Suprapubic skin (tissue), 4 donors: ENCODE results near the gene ING1. TPM values are rescaled to one million over a fixed set of nuclear protein-coding genes. Genes with fewer than 3 reads are reported as not detected.
"Not testable (repeated sequence)": the region's sequence is repeated elsewhere in the genome, so short reads cannot be mapped to it uniquely, and the experiment has no call there.

Experiments used
- DNase-seq, 2 donors: peaks; one replicate each; pipeline ENCODE4 v3.0.0-alpha.2; 2019; ENCODE audit warnings: low spot score in 2 of 2
- H3K27ac ChIP-seq: fragments of 200-600 bp; sonication (generic); one replicate; pipeline ENCODE4 v1.5.1; 2019
- H3K27me3 ChIP-seq: fragments of 200-600 bp; sonication (generic); one replicate; pipeline ENCODE4 v1.5.1; 2019
- H3K36me3 ChIP-seq: fragments of 200-600 bp; sonication (generic); one replicate; pipeline ENCODE4 v1.5.1; 2019
- H3K4me1 ChIP-seq: fragments of 200-600 bp; sonication (generic); one replicate; pipeline ENCODE4 v1.5.1; 2019
- H3K4me3 ChIP-seq: fragments of 200-600 bp; sonication (generic); one replicate; pipeline ENCODE4 v1.5.1; 2019; ENCODE audit warnings: mild to moderate bottlenecking
- H3K9me3 ChIP-seq: fragments of 200-600 bp; sonication (generic); one replicate; pipeline ENCODE4 v1.5.1; 2019
- CTCF ChIP-seq, 2 donors: fragments of 200-600 bp in 1 of 2; fragments of 450-650 bp in 1 of 2; sonication (generic) in 1 of 2; IDR thresholded peaks; one replicate each; pipeline ENCODE4 v1.5.1; 2016 to 2019; ENCODE audit warnings: antibody characterized with exemption in 2 of 2, mild to moderate bottlenecking in 1 of 2, moderate library complexity in 1 of 2
- EP300 ChIP-seq: sonication (generic); formaldehyde crosslinking; IDR thresholded peaks from one replicate; pipeline ENCODE4 v1.6.1; 2017; ENCODE audit warnings: antibody characterized with exemption
- POLR2A ChIP-seq, 2 donors: fragments of 450-650 bp; IDR thresholded peaks; one replicate each; pipeline ENCODE4 v1.6.1; 2017; ENCODE audit warnings: antibody characterized with exemption in 2 of 2, mild to moderate bottlenecking in 2 of 2, moderate library complexity in 2 of 2
- POLR2AphosphoS5 ChIP-seq, 3 donors: sonication (generic); formaldehyde crosslinking; IDR thresholded peaks; one replicate each; pipeline ENCODE4 v1.6.1; 2017; ENCODE audit warnings: antibody characterized with exemption in 3 of 3
- WGBS: methylation state at CpG from one replicate; pipeline ENCODE4 v1.1.5; 2018; 5-methylcytosine and 5-hydroxymethylcytosine counted together
- total RNA-seq, 4 donors: library from RNA; depleted of rRNA; stranded (reverse); fragments of >200 nt; gene quantifications; one replicate each; pipeline ENCODE4 v1.1.0, GENCODE V29; 2016

Gene ING1
- total RNA-seq: 10 to 100 TPM; 10.6 to 25.7 (median 19.9) TPM

GRCh38 chr13:110713642-110713952, at the start of gene ING1:
Gene ING1, plus strand, starts transcription at chr13:110713700. Its CDS starts 450 bp downstream, at chr13:110714150.
- no peak for DNase-seq
- Histone ChIP-seq H3K9me3 (no peaks in the 10 kb centered on the region), H3K27me3 (no peaks in the 10 kb centered on the region), H3K27ac (peak within 1 kb of the TSS; percentile 99), H3K36me3 (no peaks in the 10 kb centered on the region), H3K4me1 (peaks cover 34% of the 10 kb centered on the region), H3K4me3 (peak within 1 kb of the TSS; percentile 93)
- TF ChIP-seq POLR2AphosphoS5 (IDR thresholded peaks at IDR 0.05) (no peak), POLR2A (IDR thresholded peaks at IDR 0.05) (no peak), EP300 (no peak), CTCF (IDR thresholded peaks at IDR 0.05) (no peak)
- 0% methylated on average over 14 of the region's 45 CpGs for WGBS

GRCh38 chr13:110664041-110664440, 49.5 kb upstream of the ING1 start:
- WGBS: 88% methylated on average over 7 of the region's 7 CpGs
- no peaks in the 10 kb centered on the region for H3K4me1 ChIP-seq
- H3K4me3 ChIP-seq: no peak overlapping the region
- H3K36me3 ChIP-seq: peaks cover 86% of the 10 kb centered on the region
- DNase-seq: no peak
- TF ChIP-seq POLR2A (IDR thresholded peaks at IDR 0.05): no peak
- H3K27me3 ChIP-seq: no peaks in the 10 kb centered on the region
- no peak overlapping the region for H3K27ac ChIP-seq
- H3K9me3 ChIP-seq: no peaks in the 10 kb centered on the region

- no peak for DNase-seq
- no peaks in the 10 kb centered on the region for H3K9me3 ChIP-seq
- H3K27ac ChIP-seq: no peak overlapping the region
- WGBS: 89% methylated on average over 11 of the region's 11 CpGs
- H3K4me1 ChIP-seq: no peaks in the 10 kb centered on the region
- peaks cover 89% of the 10 kb centered on the region for H3K36me3 ChIP-seq
- H3K4me3 ChIP-seq: no peak overlapping the region
- TF ChIP-seq POLR2AphosphoS5 (IDR thresholded peaks at IDR 0.05) (no peak), EP300 (no peak), CTCF (IDR thresholded peaks at IDR 0.05) (no peak), POLR2A (IDR thresholded peaks at IDR 0.05) (no peak)
- H3K27me3 ChIP-seq: no peaks in the 10 kb centered on the region
Measured at GRCh38 chr13:110664673-110665072, 48.8 kb upstream of the ING1 start.

GRCh38 chr13:110665491-110666254, 47.8 kb upstream of the ING1 start:
- H3K27me3 ChIP-seq: no peaks in the 10 kb centered on the region
- no peak overlapping the region for H3K27ac ChIP-seq
- TF ChIP-seq EP300 (no peak), POLR2A (IDR thresholded peaks at IDR 0.05) (no peak), POLR2AphosphoS5 (IDR thresholded peaks at IDR 0.05) (no peak), CTCF (IDR thresholded peaks at IDR 0.05) (no peak)
- H3K4me3 ChIP-seq: no peak overlapping the region
- H3K36me3 ChIP-seq: peaks cover 91% of the 10 kb centered on the region
- 87% methylated on average over 23 of the region's 23 CpGs for WGBS
- no peaks in the 10 kb centered on the region for H3K4me1 ChIP-seq
- no peak for DNase-seq
- H3K9me3 ChIP-seq: no peaks in the 10 kb centered on the region

GRCh38 chr13:110666255-110666533, 47.3 kb upstream of the ING1 start:
- H3K4me1 ChIP-seq: no peaks in the 10 kb centered on the region
- no peak overlapping the region for H3K4me3 ChIP-seq
- H3K27me3 ChIP-seq: no peaks in the 10 kb centered on the region
- no peak overlapping the region for H3K27ac ChIP-seq
- 92% methylated on average over 8 of the region's 8 CpGs for WGBS
- no peaks in the 10 kb centered on the region for H3K9me3 ChIP-seq
- TF ChIP-seq POLR2AphosphoS5 (IDR thresholded peaks at IDR 0.05) (no peak), POLR2A (IDR thresholded peaks at IDR 0.05) (no peak), CTCF (IDR thresholded peaks at IDR 0.05) (no peak), EP300 (no peak)
- DNase-seq: no peak
- H3K36me3 ChIP-seq: peaks cover 91% of the 10 kb centered on the region

- Histone ChIP-seq H3K27ac (no peak overlapping the region), H3K4me1 (no peaks in the 10 kb centered on the region), H3K9me3 (no peaks in the 10 kb centered on the region), H3K36me3 (peaks cover 63% of the 10 kb centered on the region), H3K4me3 (no peak overlapping the region), H3K27me3 (no peaks in the 10 kb centered on the region)
- no peak for DNase-seq
- TF ChIP-seq POLR2A (IDR thresholded peaks at IDR 0.05): no peak
- TF ChIP-seq POLR2AphosphoS5 (IDR thresholded peaks at IDR 0.05): no peak
- TF ChIP-seq EP300: no peak
- no peak for TF ChIP-seq CTCF (IDR thresholded peaks at IDR 0.05)
- 83% methylated on average over 9 of the region's 9 CpGs for WGBS
Measured at GRCh38 chr13:110669036-110669435, 44.5 kb upstream of the ING1 start.

- H3K27me3 ChIP-seq, H3K4me3 ChIP-seq, H3K9me3 ChIP-seq, H3K27ac ChIP-seq, DNase-seq, H3K4me1 ChIP-seq: not testable (repeated sequence)
- H3K36me3 ChIP-seq: peaks cover 58% of the 10 kb centered on the region
- WGBS: 88% methylated on average over 8 of the region's 11 CpGs
Measured at GRCh38 chr13:110669814-110670213, 43.7 kb upstream of the ING1 start.
